GM21381 (cell line): ENCODE measurements around the gene PDXK.
"Not testable (repeated sequence)": the region's sequence is repeated elsewhere in the genome, so short reads cannot be mapped to it uniquely, and the experiment has no call there.

Experiments
- ATAC-seq: cut with Tn5 transposase; IDR thresholded peaks from one replicate; pipeline ENCODE4 v1.9.1; 2021; ENCODE audit warnings: mild to moderate bottlenecking, moderate library complexity; ENCODE audit not compliant: unreplicated experiment

Gene PDXK

DNA sequence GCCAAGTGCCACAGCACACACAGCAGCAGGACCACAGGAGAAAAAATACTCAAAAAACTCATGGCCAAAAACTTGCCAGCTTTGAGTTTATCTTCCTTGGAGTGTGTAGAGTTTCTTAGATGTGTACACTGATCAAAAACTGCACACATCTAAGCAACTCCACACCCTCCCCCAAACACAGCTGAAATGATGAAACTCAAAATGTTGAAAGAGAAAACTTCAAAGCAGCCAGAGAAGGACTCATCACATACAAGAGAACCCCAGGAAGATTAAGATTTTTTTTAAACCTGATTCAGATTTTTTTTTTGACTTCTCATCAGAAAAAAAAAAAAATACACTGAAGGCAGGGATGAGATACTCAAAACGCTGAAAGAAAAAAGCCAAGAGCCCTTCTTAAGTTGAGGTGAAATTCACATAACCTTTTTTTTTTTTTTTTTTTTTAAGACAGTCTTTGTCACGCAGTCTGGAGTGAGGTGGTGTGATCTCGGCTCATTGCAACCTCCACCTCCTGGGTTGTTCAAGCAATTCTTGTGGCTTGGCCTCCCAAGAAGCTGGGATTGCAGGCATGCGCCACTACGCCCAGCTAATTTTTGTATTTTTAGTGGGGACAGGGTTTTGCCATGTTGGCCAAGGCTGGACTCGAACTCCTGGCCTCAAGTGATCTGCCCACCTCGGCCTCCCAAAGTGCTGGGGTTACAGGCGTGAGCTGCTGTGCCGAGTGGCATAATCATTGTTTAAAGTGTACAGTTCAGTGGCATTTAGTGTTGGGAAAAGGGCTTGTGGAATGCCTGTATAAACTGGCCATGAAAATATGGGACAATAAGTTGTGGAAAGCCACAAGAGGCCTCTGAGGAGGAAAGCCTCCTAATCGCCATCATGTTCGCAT lies 20.9 kb upstream of the PDXK start:
- no peak for ATAC-seq

DNA sequence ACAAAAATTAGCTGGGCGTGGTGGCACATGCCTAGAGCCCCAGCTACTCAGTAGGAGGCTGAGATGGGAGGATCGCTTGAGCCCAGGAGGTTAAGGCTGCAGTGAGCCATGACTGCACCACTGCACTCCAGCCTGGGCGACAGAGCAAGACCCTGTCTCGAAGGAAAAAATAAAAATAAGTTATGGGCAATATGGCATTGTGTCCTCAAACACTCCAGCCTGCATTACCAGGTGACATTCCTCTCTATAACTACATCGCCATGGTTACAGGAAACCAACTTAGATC lies 19.5 kb upstream of the PDXK start:
- ATAC-seq, result not testable (repeated sequence)

DNA sequence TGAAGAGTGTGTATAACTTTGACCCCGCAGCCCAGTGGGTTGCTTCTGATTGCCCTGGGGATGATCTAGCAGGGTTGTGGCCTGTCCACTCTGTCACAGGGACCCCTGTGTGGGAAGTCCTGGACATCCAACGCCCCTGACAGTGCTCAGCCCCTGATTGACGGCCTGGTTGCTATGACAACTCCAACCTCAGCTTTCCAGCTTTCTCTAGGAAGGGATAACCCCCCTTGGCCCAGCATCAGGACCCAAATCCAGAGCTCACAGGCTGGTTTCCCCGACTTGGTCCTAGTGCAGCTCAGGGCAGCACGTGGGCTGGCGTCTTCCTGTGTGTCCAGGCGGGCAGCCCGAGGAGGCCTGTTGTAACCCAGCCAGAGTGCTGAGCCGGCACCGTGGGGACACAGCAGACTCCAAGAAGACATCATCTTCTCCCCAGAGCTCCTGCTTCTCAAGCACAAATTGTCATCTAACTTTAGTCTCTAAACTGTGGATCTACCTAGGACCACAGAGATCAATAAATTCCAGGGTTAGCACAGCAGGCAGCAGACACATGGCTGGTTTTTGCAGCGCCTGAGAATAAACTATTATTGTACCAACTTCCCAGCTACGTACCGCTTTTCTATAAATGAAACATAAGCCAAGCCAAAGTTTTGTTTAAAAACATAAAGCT lies 18.9 kb upstream of the PDXK start:
- no peak for ATAC-seq

DNA sequence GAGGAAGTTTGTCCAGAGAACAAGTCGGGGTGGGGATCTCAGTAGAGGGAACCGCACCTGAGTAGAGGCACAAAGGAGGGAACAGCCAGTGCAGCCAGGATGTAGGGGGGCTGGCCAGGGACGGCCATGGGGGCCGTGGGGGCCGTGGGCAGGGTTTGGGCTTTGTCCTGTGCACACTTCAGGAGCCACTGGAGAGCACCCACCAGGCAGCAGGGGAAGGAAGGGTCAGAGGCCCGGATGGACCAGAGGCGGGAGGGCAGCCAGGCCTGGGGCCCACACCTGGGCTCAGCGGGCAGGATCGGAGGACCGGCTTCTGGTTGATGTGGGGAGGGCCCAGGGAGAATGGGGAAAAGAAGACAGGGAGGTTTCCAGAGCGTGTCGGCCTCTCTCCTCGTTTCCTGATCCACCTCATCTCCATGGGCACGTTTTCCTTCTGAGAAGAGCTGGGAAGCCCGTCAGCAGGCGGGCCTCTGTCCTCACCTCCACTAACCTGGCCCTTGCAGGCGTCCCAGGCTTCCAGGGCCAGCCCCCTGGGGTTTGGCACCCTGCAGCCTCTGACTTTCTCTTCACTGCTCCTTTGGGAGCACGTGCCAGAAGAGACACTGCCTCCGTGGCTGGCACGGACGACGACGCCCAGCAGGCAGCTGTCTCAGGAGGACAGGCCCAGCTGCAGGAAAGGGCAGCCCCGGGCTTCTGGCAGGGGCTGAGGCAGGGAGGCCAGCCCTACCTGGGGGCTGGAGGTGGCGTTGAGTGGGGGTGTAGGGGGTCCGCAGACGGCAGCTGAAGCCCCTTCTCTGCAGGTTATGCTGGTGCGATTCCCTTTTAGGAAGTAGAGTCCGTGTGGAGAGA lies 16.8 kb upstream of the PDXK start:
- ATAC-seq, result no peak

DNA sequence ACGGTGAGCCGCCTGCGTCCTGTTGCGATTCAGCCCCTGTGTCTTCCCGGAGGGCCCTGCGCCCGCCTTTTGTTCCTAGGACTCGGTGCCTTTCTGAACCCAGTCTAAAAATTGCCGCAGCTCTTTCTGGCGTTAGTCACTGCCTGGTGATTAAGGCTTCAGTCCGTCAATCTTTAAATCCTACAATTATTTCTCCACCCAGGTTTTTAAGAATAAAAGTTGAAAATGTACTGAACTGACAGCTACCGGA lies 16.2 kb upstream of the PDXK start:
- ATAC-seq, result no peak

DNA sequence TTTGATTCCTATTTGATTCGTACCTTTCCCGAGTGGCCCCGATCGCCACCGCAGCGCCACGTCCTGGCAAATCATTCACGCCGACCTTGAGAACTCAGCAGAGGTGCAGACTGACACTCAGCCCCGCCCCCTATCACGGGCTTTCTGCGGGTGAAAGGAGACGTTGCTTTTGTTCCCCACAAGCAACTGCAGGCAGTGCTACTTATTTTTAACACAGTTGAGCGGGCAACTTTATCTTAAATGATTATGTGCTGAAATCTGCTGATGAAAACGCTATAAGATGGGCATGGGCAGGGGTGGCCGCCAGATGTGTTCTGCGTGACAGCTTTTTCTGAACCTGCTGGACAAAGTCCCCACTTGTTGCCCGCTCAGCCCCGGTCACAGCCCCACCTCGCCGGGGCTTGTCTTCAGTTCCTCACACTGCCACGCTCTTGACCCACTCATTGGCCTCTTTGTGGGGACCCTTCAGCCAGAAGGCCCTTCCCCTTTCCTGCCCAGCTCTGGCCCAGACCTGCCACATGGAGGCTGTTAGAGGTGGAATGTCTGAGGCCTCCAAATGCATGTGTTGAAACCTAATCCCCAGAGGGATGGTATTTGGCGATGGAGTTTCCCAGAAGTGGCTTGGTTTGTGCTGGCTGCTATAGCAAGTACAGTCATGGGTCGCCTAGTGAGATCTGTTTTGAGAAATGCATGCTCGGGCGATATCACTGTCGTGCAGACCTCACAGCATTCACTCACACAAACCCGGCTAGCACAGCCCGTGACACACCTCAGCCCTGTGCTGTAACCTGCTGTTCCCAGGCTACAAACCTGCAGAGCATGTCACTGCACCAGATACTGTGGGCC lies 15.7 kb upstream of the PDXK start:
- no peak for ATAC-seq

DNA sequence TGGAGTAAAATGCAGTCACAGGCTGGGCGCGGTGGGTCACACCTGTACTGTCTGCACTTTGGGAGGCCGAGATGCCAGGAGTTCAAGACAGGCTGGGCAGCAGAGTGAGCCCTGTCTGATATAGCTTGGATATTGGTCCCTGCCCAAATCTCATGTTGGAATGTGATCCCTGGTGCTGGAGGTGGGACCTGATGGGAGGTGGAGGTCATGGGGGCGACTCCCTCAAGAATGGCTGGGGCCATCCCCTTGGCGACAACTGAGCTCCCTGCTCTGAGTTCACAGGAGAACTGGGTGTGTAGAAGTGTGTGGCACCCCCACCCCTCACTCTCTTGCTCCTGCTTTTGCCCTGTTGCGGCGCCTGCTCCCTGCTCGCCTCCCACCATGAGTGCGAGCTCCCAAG lies 11.5 kb upstream of the PDXK start:
- no peak for ATAC-seq

DNA sequence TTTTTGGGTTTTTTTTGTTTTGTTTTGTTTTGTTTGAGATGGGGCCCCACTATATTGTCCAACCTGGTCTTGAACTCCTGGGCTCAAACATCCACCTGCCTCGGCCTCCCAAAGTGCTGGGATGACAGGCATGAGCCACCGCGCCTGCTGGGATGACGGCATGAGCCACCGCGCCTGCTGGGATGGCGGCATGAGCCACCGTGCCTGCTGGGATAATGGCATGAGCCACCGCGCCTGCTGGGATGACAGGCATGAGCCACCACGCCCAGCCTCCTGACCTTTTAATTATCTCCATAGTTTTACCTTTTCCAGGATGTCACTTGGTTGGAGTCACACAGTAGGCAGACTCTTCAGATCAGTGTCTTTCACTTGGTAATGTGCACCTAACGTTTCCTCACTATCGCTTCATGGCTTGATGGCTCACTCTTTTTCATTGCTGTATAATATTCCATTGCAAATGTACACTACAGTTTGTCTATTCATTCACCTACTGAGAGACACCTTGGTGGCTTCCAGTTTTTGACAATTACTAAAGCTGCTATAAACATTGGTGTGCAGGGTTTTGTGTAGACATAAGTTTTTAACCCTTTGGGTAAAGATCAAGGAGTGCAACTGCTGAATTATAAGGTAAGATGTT lies 10.1 kb upstream of the PDXK start:
- no peak for ATAC-seq

DNA sequence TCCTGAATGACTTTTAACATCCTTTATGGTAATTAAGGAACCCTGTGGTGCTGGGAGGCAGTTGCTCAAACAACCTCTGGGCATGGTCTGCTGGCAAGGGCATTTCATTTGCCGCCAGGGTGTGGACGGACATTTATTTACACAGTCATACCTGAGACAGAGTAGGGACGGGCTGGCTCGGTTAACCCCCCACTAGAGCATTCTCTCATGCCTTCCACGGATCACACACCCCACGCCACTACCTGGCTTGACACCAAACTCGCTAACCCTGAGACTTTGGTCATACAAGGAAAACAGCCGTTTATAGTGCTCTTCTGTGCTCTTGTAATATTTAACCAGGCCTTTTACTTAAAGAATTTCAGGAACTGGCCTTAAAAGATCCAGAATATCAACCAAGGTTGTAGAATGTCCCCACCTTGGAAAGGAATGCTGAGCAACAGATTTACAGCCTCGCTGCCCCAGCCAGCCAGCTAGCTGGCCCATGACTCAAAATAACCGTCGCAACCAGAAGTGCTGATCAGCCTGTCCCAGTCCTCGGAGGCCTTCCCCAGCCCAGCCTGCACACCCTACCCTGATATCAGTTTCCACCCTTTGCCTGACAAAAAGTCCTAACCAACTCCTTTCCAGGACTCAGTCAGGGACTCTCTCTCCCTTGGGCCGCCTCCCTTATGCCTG lies 6.5 kb upstream of the PDXK start:
- no peak for ATAC-seq

DNA sequence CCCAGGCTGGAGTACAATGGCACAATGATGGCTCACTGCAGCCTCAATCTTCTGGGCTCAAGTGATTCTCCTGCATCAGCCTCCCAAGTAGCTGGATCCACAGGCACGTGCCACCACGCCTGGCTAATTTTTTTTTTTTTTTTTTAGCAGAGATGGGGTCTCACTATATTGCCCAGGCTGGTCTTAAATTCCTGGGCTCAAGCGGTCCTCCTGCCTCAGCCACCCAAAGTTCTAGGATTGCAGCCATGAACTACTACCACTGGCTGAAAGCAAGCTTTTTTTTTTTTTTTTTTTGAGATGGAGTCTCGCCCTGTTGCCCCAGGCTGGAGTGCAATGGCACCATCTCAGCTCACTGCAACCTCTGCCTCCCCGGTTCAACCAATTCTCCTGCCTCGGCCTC lies 5.8 kb upstream of the PDXK start:
- not testable (repeated sequence) for ATAC-seq

DNA sequence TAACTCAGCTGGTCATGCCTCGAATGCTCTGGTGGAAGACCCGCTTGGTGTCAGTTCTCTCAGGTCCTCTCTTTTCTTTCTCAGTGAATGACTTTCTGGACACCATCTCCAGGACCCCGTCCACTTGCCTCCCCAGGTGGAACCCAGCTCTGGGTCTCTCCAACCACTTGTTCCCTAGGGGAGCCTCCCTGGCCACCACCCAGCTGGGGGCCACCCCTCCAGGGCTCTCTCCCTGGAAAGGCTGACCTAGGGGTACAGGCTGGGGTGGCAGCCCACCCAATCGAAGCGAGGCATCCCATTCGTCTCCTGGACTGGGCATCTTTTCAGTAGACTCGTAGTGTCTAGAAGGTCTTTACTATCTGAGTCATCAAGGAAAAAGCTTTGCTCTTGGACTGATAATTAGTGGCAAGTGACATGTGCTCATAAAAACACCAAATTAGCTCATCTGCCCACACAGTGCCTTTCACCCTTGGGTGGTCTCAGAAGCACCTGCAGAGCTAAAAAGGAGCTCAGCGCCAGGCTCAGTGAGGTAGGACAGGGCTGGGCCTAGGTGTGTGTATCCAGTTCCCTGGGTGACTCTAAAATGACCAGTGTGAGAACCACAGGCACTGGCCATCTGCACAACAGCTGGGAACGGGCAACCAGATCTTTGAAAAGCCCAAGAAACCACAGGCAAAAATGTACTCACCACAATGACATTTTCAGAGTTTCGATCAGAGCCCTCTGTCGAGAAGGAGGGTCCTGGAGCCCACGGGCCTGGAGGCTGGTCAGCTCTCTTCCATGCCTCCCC lies 2.4 kb upstream of the PDXK start:
- ATAC-seq, result no peak

DNA sequence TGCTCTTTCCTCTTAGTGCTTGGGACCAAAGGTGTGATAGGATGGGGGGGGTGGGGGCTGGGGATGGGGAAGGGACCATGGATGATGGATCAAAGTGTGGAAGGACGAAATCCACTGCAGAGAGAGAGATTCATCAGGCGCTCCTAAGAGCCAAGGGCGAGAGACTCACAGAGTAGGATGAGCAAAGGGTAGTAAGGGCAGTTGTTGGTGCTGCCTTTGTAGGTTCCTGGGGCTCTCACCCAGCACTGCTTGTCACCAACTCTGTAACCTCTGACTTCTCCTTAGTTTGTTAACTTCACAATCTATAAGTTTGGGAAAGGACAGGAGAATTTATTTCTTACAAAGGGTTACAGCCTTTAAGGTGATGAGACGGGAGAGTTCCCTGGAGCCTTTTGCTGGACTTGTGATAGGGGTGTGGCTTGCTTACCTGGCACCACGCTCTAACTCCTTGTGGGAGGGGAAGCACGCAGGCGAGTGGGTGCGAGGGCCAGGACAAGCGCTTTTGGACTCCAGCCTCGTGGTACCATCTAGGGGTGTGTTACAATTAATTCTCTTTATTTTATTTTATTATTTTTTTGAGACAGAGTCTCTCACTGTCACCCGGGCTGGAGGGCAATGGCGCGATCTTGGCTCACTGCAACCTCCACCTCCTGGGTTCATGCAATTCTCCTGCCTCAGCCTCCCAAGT lies 1.6 kb upstream of the PDXK start:
- ATAC-seq, result no peak

DNA sequence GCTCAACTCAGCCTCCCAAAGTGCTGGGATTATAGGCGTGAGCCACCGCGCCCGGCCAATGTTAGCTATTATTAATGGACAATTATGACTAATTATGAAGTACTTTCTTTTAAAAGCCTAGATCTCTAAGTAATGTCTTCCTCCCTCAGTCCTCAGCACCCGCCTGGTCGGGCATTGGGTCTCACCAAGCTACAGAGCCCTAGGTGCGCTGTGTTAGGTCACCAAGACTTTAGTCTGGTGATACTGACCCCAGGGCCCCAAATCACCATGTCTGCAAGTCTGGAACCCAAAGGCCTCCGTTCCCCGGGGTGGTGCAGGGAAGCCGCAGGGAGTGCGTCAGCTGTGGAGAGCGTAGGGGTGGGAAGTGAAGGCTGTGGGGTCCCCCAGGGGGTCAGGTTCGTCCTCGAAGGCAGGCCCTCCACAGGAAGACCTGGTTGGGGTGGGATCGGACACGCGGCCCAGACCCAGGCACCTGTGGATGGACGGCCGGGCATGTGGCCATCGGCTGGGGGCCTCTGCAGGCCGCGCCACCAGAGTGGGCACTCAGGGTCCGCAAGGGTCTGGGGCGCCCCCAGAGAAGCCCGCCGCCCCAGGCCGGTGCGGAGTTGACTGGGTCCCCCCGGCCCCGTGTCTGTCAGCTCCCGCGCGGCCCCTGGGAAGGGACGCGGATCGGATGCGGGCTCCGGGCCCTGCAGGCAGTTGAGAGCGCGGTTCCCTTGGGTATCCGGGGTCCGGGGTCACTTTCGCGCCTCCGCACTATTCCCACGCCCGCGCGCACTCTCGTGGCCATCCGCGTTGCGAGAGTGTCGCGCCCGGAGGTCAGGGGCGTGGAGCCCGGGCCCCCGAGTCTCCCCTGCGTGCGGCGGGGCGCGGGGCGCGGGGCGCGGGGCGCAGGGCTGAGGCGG lies 710 bp upstream of the PDXK start:
- ATAC-seq, result no peak

DNA sequence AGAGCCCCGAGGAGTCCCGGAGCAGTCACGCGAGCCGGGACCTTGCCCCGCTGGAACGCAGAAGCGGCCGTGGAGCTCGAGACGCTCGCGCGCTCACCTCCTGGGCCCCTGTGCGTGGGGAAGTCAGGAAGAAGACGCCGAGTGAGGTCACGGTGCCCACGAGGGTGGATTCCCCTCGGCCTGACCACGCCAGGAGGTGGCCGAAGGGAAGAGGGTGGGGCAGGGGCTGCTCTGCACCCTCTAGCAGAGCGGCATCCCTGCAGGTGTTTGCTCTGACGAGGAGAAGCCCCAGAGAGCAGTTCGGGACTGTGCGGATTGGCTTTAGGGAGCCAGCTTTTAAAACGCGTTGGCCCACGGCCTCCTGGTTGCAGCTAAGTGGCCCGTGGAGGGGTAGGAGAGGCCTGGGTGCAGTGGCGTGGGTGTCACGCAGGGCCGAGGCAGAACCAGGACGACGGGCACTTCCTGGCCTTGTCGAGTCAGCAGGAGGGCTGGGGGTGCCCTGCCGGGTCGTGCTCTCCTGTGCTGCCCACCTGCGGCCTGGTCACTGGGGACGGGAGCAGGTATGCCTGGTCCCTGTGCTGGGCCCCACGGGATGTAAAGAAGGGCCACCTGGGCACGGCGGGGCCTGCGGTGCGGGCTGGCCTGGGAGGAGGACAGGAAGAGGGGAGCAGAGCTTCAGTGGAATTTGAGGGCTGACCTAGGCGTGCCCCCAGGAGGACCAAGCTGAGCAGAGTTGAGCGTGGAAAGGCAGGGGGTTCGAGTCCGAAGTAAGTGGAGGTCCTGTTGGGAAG lies 1.0 kb downstream of the PDXK start:
- ATAC-seq, result no peak

DNA sequence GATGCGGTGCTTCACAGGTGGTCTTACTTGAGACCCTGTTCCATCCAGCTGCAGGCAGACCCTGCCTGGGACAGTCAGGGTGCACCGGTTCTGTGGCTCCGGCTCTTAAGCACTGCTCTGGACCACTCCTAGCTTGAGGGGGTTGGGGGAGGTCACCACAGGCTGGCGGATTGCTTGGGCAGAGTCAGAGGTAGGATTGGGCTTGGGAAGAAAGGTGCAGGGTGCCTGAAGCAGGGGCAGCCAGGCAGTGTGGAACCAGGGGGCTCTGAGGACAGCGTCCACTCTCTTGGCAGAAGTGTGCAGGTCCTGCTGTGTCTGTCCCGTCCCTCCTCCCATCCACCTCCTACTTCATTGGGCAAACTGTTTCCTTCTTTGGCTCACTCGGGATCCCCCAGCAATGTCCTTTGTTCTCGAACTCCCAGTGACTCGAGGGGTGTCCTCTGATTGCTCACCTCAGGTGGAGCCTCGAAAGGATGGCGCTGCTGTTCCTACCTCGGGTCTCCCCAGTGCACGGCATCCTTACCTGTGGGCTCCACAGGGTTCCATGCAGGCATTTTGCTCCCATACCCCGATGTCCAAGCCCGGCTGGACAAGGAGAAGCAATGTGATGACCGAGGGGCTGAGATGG lies 1.7 kb downstream of the PDXK start:
- ATAC-seq, result no peak

DNA sequence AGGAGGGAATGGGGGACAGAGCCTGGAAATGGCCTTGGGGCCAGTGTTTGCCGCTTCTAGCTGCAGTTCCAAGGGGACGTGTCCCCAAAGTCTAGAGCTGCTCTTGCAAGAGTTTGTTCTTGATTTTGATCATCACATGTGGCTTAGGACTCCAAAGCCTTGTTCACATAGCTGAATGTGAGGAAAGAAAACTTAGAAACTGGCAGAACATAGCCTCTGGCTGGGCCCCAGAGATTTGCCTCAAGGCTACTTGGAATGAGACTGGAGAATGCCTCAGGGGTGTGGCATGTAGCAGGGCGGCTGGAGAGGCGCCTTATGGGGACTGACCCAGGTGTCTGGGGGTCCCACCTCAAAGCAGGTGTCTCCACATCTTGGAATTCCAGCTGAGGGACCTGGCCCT lies 2.3 kb downstream of the PDXK start:
- no peak for ATAC-seq

DNA sequence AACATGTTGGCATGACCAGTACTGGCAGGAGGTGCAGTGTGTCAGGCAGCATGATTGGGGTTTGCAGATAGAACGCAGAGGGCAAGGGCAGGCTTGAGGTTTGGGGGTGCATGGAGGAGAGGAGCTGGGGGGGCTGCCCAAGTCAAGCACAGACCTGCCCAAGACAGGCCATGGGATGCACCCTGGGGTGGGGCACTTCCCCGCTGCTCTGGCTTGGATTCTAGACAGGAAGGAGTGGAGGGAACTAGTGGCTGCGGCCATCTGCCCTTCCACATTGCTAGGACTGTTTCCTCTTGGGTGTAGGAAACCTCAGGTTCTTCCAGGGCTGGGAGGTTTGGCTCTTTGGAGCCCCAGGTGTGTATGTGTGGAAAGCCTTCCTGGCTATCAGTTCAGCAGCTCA lies 3.0 kb downstream of the PDXK start:
- ATAC-seq, result no peak
